IPS-NIHi11 (cell line): ENCODE results near the gene CISD1.
A peak's percentile ranks its signal among the peaks of the same experiment; 100 is the strongest.

Experiments used
- DNase-seq: peaks from one replicate; pipeline ENCODE4 v3.0.0; 2012; ENCODE audit warnings: mixed read lengths, low spot score

The CISD1 gene

DNA sequence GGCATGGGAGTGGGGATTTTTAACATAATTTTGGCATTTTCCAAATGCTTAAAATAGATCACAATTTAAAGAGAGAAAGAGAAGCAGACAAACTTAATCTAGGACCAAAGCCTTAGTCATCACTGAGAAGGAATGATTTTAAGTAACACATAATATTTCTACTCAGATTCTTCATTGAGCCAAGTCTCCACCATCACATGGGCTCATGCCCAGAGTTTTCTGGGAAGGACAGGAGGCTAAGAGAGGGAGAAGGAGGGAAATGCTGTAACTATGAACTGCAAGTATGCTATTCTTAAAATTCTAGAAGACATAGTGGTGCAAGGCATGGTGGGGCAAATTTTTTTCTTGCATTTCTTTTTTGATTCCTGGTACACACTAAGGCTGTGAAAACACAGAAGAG lies 42.1 kb downstream of the CISD1 start:
- no peak for DNase-seq

DNA sequence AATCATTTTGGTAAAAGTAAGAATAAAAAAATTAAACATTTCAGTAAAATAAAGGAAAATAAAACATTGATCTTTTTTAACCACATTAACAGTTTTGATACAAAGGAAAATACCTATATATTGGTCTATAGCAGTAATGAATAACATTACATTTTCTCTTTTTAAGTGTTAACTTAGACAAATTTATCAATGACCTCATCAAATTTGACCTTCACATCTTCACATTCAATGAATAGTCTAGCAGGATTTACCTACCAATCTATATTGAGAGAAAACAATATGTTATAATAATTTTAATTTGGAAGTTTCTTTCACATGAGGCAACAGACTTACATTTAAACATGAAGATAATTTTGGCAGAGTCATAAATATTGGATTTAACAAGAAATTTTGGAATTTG lies 47.9 kb downstream of the CISD1 start:
- DNase-seq: no peak

DNA sequence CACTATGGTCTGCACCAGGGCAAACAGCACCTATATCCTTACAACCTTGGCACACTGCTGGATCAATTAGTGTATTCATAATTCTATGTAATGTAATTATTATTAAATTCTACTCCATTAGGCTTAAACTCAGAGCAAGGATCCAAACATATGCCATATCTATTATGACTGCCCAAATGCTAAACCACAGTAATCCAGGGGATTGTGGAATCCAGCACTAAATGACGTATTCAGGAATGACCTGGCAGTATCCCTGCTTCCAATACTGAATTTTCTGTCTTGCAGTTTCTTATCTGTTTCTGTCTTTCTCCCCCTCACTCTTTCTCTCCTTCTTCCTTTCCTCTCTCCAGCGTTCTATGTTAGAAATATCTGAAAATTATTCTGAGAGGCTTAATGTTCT lies 49.4 kb downstream of the CISD1 start:
- no peak for DNase-seq

DNA sequence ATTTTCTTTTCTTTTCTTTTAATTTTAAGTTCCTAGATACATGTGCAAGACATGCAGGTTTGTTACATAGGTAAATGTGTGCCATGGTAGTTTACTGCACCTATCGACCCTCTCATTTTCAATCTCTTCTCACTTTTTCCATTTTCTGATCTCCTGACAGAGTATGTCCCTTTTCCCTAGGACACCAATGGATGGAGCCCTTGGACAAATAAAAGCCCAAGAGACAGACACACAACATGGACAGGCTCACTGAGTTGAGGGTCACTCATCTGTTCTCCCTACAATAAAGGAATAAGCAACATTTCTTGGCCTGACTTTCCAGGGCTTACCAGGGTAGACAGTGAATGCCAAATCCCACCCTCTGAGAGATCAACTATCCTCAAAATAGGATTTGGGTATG lies 50.6 kb downstream of the CISD1 start:
- DNase-seq: no peak

DNA sequence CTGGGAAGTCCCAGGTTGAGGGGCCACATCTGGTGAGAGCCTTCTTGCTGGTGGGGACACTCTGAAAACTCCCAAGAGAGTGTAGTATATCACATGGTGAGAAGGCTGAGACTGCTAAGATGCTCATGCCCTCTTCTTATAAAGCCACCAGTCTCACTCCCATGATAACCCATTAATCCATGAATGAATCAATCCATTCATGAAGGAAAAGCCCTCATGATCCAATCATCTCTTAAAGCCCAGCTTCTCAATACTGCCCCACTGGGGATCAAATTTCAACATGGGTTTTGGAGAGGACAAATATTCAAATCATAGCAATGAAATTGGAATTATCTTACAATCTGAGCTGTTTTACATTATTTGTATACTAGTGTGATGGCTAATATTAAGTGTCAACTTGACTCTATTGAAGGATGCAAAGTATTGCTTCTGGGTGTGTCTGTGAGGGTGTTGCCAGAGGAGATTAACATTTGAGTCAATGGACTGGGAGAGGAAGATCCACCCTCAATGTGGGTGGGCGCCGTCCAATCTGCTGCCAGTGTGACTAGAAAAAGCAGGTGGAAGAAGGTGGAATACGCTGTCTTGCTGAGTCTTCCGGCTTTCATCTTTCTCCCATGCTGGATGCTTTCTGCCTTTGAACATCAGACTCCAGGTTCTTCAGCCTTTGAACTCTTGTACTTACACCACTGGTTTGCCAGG lies 51.5 kb downstream of the CISD1 start:
- no peak for DNase-seq

DNA sequence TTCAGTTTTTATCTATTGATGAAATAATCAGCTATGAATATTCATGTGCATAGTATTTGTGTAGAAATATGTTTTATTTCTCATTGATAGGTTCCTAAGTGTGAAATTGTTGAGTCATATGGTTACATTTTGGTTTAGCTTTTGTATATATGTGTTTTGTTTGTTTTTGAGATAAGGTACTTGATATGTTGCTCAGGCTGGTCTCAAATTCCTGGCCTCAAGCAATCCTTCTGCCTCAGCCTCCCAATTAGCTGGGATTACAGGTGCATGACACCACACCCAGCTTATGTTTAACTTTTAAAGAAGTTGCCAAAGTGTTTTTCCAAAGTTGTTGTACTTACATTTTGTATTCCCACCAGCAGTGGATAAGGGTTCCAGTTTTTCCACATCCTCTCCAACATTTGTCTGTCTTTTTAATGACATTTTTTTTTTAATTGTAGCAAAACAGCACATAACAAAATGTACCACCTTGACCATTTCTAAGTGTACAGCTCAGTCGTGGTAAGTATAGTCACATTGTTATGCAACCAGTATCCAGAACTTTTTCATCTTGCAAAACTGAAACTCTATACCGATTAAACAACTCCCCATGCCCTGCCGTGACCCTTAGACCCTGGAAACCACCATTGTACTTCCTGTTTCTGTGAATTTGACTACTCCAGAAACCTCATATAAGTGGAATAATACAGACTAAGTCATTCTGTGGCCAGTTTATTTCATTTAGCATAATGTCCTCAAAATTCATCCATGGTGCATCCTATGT lies 53.3 kb downstream of the CISD1 start:
- no peak for DNase-seq

DNA sequence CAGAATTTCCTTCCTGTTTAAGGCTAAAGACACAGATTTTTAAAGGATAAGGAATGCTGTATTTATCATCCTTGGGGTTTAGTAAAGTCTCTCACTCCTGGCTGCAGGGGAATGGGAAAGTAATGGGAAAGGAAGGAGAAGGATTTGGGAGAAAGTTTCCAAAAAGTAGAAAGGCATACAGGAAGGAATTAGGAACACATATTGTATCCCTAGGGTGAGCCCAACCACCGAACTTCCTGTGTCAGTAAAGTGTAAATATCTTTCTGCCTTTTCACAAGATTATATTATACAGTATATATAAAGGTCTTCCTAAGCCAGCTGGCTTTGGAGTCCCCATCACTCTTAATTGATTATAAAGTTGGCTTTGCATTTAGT lies 53.9 kb downstream of the CISD1 start:
- no peak for DNase-seq

DNA sequence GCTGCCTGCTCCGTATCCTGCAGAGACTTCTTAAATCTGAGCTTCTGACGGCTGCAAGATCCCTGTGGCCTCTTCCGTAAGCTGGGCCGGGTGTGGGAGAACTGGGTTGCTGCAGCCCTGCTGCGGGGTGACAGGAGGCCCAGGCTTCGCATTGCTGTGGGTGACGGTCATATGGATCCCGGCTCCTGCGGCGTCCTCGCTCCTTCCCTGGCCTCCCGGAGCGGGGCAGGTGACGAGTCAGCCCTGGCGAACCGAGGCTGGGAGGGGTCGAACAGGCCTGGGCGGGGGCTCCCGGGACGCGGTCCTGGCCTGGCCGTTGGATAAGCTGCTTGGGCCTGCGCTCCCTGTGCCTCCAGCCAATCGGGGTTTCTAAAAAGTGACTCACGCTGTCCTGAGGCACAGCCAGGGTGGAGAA lies 58.0 kb downstream of the CISD1 start:
- DNase-seq: no peak

DNA sequence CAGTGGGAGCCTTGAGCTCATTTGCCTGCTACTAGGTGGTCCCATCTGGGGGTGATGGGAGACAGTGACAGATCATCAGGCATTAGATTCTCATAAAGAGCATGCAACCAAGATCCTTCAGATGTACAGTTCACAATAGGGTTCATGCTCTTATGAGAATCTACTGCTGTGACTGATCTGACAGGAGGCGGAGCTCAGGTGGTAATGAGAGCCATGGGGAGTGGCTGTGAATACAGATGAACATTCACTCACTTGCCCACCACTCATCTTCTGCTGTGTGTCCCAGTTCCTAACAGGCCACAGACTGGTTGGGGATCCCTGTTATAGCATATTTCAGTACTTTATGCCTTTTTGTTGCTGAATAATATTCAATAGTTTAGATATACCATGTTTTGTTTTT lies 59.3 kb downstream of the CISD1 start:
- no peak for DNase-seq

DNA sequence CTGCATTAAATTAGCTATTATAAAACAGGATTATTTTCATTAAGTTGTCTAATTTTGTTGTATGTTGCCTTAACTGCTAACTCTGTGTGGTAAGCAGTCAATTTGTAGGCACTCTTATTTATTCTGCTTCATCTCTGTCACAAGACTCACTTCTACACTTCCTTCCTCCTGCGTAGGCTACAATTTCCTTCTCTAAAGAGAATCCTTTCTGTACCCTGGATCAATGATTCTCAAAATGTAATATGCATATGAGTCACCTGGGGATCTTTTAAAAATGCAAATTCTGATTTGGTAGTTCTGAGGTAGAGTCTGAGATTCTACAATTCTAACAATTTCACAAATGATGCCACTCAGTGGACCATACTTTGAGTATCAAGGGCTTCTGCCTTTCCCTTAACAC lies 61.5 kb downstream of the CISD1 start:
- DNase-seq: no peak

DNA sequence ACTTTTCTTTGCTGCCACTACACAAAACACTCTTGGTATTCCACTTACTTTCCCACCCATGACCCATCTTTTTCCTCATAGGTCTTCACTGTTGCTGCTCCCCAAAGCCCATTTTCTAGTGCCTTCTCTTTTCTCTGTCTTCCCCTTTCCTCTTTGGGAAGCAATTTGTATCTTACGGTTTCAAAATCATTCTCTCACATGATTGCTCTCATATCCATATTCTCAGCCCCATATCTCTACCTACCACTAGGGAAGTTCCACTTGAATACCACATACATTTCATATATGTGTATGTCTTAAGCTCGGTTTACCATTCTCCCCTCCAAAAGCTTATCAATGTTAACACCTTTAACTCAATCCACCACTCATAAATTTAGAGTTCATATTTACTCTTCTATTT lies 62.7 kb downstream of the CISD1 start:
- DNase-seq: no peak

DNA sequence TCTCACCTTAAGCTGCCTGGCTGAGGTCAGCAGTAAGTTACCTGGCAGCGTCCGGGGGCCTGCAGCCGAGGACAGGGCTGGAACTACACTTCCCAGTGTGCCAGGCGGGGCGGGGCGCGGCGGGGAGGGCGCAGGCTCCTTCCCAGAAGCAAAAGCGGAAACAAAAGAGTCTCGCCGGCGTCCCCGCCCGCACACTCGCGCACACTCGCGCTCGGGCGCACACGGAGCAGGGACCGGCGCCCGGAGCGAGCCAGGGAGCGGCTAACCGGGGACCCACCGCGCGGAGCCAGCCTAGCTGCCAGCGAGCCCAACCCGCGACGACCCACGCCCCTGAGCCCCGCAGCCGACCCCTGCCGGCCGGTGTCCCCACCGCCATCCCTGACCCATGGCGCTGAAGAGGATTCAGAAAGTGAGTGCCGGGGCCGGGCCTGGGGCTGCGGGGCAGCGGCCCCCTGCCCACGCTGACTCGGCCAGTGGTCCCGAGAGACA lies 65.9 kb downstream of the CISD1 start, which contains the start of gene UBE2D1:
Gene UBE2D1 (plus strand): TSS at position 190 of the 489 bp plus-strand sequence. CDS start 196 bp downstream, at position 386.
- DNase-seq: peak; percentile 90

DNA sequence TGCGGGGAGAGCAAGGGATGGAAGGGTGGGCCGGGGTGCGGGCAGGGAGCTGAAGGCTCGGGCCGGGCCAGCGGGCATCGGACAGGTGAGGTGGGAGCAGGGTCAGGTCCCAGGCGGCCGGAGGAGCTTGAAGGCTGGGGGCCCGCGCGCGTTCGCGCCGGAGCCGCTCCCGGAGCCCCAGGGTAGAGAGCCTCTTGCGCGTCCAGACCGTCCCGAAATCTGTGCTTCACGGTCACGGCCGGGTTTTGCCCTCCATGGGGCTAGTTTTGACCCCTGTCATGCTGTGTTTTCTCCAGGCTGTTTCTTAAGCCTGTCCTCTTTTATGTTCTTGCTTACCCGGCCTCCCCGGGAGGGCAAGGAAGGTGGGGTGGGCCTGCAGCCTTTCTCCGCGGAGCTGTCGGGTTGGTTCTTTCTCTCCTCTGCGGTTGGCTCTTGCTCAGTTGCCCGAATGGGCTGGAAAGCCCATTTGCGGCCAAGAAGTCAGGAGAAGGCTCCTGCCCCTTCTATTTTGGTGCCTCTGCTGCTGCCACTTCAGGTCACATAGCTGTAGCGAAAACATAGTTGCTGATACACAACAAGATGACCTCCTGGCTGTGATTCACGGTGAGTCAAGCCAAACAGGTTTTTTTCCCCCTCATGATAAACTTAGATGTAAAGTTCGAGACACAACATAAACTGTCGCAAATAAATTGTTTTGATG lies 66.5 kb downstream of the CISD1 start:
- peak; percentile 45 for DNase-seq

DNA sequence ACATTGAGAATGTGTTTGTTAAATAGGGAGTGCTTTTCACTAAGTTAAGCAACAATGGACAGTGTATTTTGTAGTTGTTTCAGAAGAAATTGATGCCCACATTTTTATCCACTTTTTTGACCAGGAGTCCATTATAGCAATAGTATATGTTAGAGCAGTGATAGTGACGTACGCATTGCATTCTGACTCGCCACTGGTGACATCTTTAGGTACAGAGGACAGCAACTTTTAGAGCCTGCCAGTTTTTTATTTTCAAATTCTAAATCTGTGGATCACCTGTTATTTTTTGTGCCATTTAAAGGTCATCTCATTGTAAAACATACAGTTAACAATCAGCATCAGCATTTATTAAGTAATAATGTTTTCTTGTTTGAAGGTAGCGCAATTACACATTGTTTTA lies 67.3 kb downstream of the CISD1 start:
- no peak for DNase-seq
